Measurements from ENCODE around the gene RASL10A. TPM values are rescaled to one million over a fixed set of nuclear protein-coding genes. Genes with fewer than 3 reads are reported as not detected.

RASL10A gene
- total and polyA plus RNA-seq, 9 of the 15 experiments (the other 6 are each of a cell fraction or from before 2014, with no cell fraction given) = 0.17 to 1.2 (median 0.45) TPM; not detected in 3

- H3K9me1 ChIP-seq (ENCODE audit: control insufficient read depth, insufficient read depth, low read length) = peaks cover 6% of the 10 kb centered on the region
- H4K20me1 ChIP-seq (replicated peaks; ENCODE audit: control insufficient read depth, insufficient read depth, low read length) = peaks cover 48% of the 10 kb centered on the region
- peak overlapping the region; percentile 96 for H3K4me2 ChIP-seq (ENCODE audit: insufficient read depth, low read length)
- in situ Hi-C loops (cut with MboI) = no loop called here
- H3K27me3 ChIP-seq (ENCODE audit: control insufficient read depth in 2 of 2, insufficient read depth in 2 of 2, low read length in 2 of 2) = no peaks in the 10 kb centered on the region
- no peak for ATAC-seq
- CTCF ChIA-PET (ENCODE audit: low intra/inter-chr PET ratio) = no interaction called here
- H3K9ac ChIP-seq (ENCODE audit: insufficient read depth in 1 of 2, low read depth in 2 of 2, low read length in 2 of 2) = no peak overlapping the region; a peak in 1 of 4 replicates
- H3K79me2 ChIP-seq (ENCODE audit: control insufficient read depth, insufficient read depth, low read length) = peaks cover 100% of the 10 kb centered on the region
- POLR2A ChIA-PET = interaction anchor here (0.5 to 1.4 kb wide), 8 partner anchors 9 to 296 kb away, joined by 3 to 5 read pairs (median 4); partner anchors contain the start of gene GAS2L1
- peak overlapping the region; percentile 91; the same call in 1 of the 2 replicates for H3K4me3 ChIP-seq
- no peak overlapping the region for H2AFZ ChIP-seq (ENCODE audit: low read depth, low read length)
- WGBS (ENCODE audit: insufficient coverage, low coverage, missing lambda C conversion rate) = 18% methylated on average over 9 of the region's 9 CpGs
- peaks cover 13 to 31% of the 10 kb centered on the region in 2 experiments; a peak in 4 of 5 replicates for H3K4me1 ChIP-seq (replicated peaks in 1 of 2; ENCODE audit: control insufficient read depth in 2 of 2, insufficient read depth in 2 of 2, low read length in 2 of 2)
- H3K9me3 ChIP-seq (replicated peaks; ENCODE audit: control insufficient read depth, insufficient read depth, low read depth, low read length) = no peaks in the 10 kb centered on the region
- FAIRE-seq = peak; percentile 80
- peaks cover 79% of the 10 kb centered on the region for H3K36me3 ChIP-seq (ENCODE audit: control insufficient read depth, insufficient read depth, low read length)
- no TSS peak for BruUV-seq (replicated peaks)
- no peak overlapping the region for H3K27ac ChIP-seq (ENCODE audit: extremely low read depth, low read depth, low read length)
- DNase-seq (ENCODE audit: extremely low read depth in 1 of 4, low spot score in 3 of 4) = peak in 1 of 4 experiments; percentile 53
- intact Hi-C loops (cut with micrococcal nuclease) = no loop called here
- 0 out of 2 replicates have a peak, but pooled peaks have one; percentile 20 for TF ChIP-seq POLR2H (tag; IDR thresholded peaks at IDR 0.05; ENCODE audit: low read depth)
- no peak for TF ChIP-seq PBX2 (CRISPR knock-in tag; IDR thresholded peaks at IDR 0.05; ENCODE audit: low read depth)
- peak; percentile 83 for TF ChIP-seq PBX2 (tag; conservative IDR thresholded peaks at IDR 0.05; ENCODE audit: low read depth)
- TF ChIP-seq SFPQ (IDR thresholded peaks at IDR 0.05; ENCODE audit: low read depth, low read length) = no peak
- no peak for TF ChIP-seq PTRF (tag; IDR thresholded peaks at IDR 0.05)
- TF ChIP-seq ELF1 (tag; IDR thresholded peaks at IDR 0.05) = no peak
- no peak for TF ChIP-seq ZNF23 (CRISPR knock-in tag; IDR thresholded peaks at IDR 0.05)
- TF ChIP-seq ATF2 (CRISPR knock-in tag; IDR thresholded peaks at IDR 0.05) = no peak
- TF ChIP-seq CCAR2 (IDR thresholded peaks at IDR 0.05; ENCODE audit: low read depth, low read length) = no peak
- TF ChIP-seq ZNF57 (CRISPR knock-in tag; IDR thresholded peaks at IDR 0.05) = no peak
- no peak for TF ChIP-seq CREB3 (tag; conservative IDR thresholded peaks at IDR 0.05; ENCODE audit: low read depth)
These were observed 44.8 kb downstream of the RASL10A start for GRCh38 chr22:29270475-29271271.

Data from K562 (cell line).